ENCODE results near the gene GCH1.

GRCh38 chr14:54947230-54947629 lies 44.6 kb upstream of the GCH1 start:
- TF ChIP-seq, protein P1, sequence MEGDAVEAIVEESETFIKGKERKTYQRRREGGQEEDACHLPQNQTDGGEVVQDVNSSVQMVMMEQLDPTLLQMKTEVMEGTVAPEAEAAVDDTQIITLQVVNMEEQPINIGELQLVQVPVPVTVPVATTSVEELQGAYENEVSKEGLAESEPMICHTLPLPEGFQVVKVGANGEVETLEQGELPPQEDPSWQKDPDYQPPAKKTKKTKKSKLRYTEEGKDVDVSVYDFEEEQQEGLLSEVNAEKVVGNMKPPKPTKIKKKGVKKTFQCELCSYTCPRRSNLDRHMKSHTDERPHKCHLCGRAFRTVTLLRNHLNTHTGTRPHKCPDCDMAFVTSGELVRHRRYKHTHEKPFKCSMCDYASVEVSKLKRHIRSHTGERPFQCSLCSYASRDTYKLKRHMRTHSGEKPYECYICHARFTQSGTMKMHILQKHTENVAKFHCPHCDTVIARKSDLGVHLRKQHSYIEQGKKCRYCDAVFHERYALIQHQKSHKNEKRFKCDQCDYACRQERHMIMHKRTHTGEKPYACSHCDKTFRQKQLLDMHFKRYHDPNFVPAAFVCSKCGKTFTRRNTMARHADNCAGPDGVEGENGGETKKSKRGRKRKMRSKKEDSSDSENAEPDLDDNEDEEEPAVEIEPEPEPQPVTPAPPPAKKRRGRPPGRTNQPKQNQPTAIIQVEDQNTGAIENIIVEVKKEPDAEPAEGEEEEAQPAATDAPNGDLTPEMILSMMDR (IDR thresholded peaks at IDR 0.05; ENCODE audit: low read length): no peak
- TF ChIP-seq EZH2 (optimal IDR thresholded peaks at IDR 0.05; ENCODE audit: low read depth, low read length): no peak
- TF ChIP-seq EZH2phosphoT487 (IDR thresholded peaks at IDR 0.05; ENCODE audit: low read length): no peak

All from MM.1S (cell line).